Muscle layer of colon (tissue), 2 donors: ENCODE data around the gene RALGPS1.

Experiments used
- H3K27ac ChIP-seq: one replicate; pipeline ENCODE4 v1.7.0; 2013; ENCODE audit warnings: low read depth, mild to moderate bottlenecking, low read length, moderate library complexity
- H3K27me3 ChIP-seq, 2 donors: one replicate each; pipeline ENCODE4 v1.7.0; 2013; ENCODE audit warnings: low read length in 2 of 2, mild to moderate bottlenecking in 2 of 2; ENCODE audit not compliant: insufficient read depth in 2 of 2, control insufficient read depth in 1 of 2
- H3K36me3 ChIP-seq: one replicate; pipeline ENCODE4 v1.7.0; 2013; ENCODE audit warnings: mild to moderate bottlenecking, low read length; ENCODE audit not compliant: insufficient read depth
- H3K4me1 ChIP-seq: one replicate; pipeline ENCODE4 v1.7.0; 2013; ENCODE audit warnings: mild to moderate bottlenecking, low read length; ENCODE audit not compliant: insufficient read depth
- H3K4me3 ChIP-seq, 2 donors: one replicate each; pipeline ENCODE4 v1.7.0; 2013; ENCODE audit warnings: low read length in 2 of 2, low read depth in 1 of 2, mild to moderate bottlenecking in 1 of 2, moderate library complexity in 1 of 2
- H3K9ac ChIP-seq: one replicate; pipeline ENCODE4 v1.7.0; 2013; ENCODE audit warnings: low read length
- H3K9me3 ChIP-seq: one replicate; pipeline ENCODE4 v1.7.0; 2013; ENCODE audit warnings: mild to moderate bottlenecking, low read length
- donor health status: abdominal sarcoma.
- donor health status: Adenocarcinoma of cecum.

The RALGPS1 gene

DNA sequence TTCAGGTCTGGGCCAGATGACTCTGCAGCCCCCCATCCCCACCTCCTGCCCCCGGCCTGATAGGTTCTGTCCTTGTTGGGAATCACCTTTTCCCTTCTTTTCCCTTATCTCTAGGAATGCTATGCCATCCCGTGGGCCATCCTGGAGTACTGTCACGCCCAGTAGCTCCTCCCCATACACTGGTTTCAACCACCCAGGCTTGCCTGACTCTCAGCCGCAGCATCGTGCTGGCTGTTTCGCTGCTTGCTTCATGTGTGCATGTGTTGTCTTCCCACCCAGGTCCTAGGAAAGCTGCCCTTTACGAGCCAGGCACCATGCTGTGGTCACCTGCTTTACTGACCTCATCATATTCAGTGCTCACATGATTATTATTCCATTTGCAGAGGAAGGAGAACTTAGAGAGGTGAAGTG is 136.0 kb downstream of the RALGPS1 start:
- peaks cover 41% of the 10 kb centered on the region for H3K4me1 ChIP-seq
- no peak overlapping the region for H3K9ac ChIP-seq
- no peak overlapping the region for H3K27ac ChIP-seq
- H3K36me3 ChIP-seq: no peaks in the 10 kb centered on the region
- H3K9me3 ChIP-seq: no peaks in the 10 kb centered on the region
- H3K27me3 ChIP-seq: no peaks in the 10 kb centered on the region
- H3K4me3 ChIP-seq: no peak overlapping the region

DNA sequence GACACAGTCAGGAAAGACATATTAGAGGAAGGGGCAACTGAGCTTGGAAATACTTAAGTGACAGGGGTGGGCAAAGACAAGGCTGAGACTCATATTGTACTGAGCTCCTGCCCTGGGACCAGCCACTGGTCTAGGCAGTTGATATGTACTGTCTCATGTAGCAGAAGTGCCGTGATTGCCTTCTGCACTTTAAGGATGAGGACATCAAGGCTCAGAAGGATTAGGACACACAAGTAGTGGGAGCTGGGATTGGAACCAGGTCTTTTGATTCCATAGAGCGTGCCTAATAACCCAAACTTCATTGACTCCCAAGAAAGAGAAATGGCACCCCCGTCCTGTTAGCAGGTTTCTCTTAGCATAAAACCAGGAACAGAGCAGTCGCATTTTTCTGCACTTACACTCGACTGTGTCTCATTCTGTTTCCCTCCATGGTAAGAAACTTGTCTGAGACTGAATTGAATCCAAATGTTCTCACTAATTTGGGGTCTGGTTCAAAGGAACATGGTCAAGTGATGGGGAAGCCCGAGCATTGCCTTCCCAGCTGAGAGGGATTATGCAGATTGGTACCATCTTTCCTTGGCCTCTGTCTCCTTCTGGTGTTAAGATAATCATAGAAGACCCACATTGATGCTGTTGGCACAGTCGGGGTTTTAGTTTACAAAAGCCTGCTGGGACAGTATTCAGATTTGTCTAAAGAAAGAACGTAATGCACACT is 137.5 kb downstream of the RALGPS1 start:
- Histone ChIP-seq H3K9me3 (no peaks in the 10 kb centered on the region), H3K27ac (no peak overlapping the region), H3K27me3 (no peaks in the 10 kb centered on the region), H3K9ac (no peak overlapping the region), H3K4me1 (peaks cover 41% of the 10 kb centered on the region), H3K4me3 (no peak overlapping the region), H3K36me3 (no peaks in the 10 kb centered on the region)

DNA sequence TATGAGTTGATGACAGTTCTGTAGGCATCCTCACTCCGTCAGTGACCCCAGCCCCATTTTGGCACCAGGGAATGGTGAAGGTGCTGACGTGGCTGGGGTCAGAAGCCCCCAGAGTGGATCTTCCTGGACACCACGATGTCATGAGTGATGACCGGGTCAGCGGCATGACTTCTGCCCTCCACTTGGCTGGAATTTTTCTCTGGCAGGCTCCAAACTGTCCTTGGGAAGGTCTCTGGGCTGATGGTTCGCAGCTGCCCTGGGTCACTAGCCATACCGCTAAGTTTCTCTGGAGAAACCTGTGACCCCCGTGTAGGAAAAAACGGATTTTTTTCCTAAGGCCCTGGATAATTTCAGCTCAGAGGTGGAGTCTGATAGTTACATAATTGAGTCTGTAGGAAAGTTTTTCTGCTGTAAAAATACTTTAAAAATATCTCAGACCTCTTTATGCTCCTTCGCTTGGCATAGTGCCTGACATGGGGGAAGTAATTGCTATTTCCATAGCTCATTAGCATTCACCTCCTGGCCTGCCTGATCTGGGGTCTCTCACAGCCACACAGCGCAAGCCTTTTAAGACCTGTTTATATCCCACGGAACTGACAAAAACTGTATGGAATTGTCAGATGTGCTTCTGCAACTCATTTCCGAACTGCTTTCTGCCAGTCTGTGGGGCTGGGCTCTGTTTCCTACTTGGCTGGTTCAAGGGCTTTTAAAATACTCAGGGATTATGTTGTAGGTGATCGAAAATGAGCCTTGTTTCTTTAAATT is 138.7 kb downstream of the RALGPS1 start:
- Histone ChIP-seq H3K36me3 (no peaks in the 10 kb centered on the region), H3K27me3 (no peaks in the 10 kb centered on the region), H3K9ac (no peak overlapping the region), H3K9me3 (no peaks in the 10 kb centered on the region), H3K27ac (peak overlapping the region; percentile 70), H3K4me3 (no peak overlapping the region), H3K4me1 (peaks cover 41% of the 10 kb centered on the region)

DNA sequence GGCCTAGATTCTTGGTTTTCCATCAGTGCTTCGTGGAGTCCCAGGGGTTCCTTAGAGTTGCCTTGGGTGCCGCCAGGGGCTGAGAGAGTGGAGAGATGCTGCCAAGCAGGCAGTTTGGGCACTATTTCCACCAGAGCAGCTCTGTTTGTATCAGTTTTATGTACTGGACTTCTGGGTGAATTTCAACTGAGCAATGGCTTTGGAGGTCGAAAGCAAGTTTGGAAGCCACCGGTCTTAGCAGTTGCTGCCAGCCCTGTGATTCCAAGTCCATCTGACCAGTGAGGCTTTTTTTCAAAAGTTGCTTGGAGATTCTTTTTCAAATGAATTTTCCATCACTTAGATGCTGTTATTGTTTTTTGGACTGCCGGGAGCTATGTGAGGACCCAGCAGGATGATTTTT is 139.4 kb downstream of the RALGPS1 start:
- no peaks in the 10 kb centered on the region for H3K36me3 ChIP-seq
- peaks cover 37% of the 10 kb centered on the region for H3K4me1 ChIP-seq
- H3K27me3 ChIP-seq: no peaks in the 10 kb centered on the region
- no peak overlapping the region for H3K9ac ChIP-seq
- H3K27ac ChIP-seq: peak overlapping the region; percentile 70
- H3K9me3 ChIP-seq: no peaks in the 10 kb centered on the region
- no peak overlapping the region for H3K4me3 ChIP-seq

DNA sequence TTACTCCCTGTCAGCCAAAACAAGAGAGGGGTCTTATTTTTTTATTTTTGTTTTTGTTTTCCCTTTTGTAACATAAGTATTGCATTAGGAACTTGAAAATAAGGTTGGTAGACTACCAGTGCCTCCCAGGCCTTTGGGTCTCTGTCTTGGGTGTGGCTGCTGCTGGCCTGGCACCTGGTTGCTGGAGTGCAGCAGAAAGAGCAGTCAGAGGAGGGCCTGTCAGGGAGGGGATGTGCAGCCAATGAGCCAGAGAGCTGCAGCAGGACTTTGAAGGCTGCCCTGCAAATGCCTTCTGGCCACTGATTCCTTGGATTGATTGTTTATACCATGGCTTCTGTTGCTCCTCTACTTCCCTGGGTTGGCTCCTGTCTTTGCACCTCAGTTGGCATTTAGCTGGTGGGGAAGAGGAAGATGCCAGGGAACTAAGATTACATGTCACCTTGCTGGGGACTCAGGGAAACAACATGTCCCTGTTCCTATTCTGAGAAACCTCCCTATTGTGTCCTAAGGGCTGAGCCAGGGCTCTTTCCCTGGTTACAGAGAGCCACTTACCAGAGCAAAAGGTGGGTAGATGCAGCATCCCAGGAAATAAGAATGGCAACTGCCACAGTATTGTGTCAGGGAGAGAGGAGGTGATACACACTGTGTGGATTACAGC is 141.3 kb downstream of the RALGPS1 start:
- Histone ChIP-seq H3K4me3 (no peak overlapping the region), H3K27ac (no peak overlapping the region), H3K4me1 (peaks cover 43% of the 10 kb centered on the region), H3K9me3 (no peaks in the 10 kb centered on the region), H3K9ac (no peak overlapping the region), H3K36me3 (no peaks in the 10 kb centered on the region), H3K27me3 (no peaks in the 10 kb centered on the region)

DNA sequence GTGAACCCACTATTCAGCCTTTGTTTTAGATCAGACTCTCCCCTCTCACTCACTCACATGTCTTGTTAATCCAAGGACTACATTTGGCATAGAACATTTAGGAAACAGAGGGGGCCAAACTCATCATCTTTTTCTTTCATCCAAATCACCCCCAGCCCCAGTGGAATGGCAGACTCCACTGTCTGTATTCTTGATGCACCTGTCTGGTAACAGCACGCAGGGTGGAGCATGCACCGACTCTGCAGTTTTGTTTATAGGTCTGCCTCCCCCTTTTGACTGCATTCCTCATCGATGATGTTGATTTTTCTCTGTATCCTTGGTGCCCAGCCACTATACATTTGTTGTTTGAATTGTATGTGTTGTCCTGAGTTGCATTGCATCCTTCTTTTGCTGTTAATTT is 141.9 kb downstream of the RALGPS1 start:
- Histone ChIP-seq H3K9me3 (no peaks in the 10 kb centered on the region), H3K9ac (no peak overlapping the region), H3K4me1 (peaks cover 43% of the 10 kb centered on the region)

DNA sequence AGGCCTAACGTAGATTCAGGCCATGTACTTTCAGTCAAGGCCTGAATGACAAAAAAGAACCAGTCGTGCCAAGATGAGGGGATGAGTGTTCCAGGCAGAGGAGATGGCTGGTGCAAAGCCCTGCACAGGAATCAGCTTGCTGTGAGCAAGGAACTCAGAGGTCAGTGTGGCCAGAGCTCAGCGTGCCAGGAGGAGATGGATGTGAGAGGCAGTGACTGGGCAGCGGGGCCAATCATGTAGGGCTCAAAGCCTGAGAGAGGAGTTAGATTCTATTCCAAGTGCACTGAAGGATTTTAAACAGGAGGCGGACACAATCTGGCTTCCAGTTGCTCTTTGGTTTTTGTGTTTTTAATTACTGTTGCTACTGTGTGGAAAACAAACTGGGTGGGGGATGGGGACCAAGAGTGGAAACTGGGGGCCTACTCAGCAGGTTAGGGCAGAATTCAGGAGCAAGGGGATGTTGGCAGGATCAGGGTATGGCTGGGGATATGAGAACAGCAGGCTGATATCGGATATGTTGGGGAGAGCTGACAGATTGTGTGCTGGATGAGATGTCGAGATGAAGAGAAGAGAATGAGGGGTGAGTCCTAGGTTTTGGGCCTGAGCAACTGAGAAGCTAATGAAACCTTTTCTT is 143.5 kb downstream of the RALGPS1 start:
- Histone ChIP-seq H3K36me3 (no peaks in the 10 kb centered on the region), H3K9ac (no peak overlapping the region), H3K27ac (no peak overlapping the region), H3K9me3 (no peaks in the 10 kb centered on the region), H3K4me1 (peaks cover 34% of the 10 kb centered on the region), H3K27me3 (no peaks in the 10 kb centered on the region), H3K4me3 (no peak overlapping the region)

More for the DNA sequence above, 141.9 kb downstream of the RALGPS1 start:
- no peaks in the 10 kb centered on the region for H3K27me3 ChIP-seq
- H3K27ac ChIP-seq: no peak overlapping the region
- H3K4me3 ChIP-seq: no peak overlapping the region
- H3K36me3 ChIP-seq: no peaks in the 10 kb centered on the region

DNA sequence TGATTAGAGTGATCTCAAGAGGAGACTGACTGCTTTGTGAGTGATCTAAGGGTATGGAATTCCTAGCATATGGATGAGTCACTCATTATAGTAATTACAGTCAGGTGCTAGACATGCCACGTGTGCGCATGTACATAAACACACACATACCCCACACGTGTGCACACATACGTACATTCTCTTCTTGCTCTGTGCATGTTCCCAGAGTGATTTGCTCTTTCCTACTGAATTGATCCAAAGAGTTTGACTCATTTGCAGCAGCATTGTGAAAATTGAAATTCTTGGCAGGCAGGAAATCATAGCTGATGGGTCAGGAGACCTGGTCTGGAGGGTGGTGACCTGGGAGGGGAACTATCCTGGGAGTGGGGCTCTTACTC is 144.1 kb downstream of the RALGPS1 start:
- Histone ChIP-seq H3K27me3 (no peaks in the 10 kb centered on the region), H3K36me3 (no peaks in the 10 kb centered on the region), H3K9ac (no peak overlapping the region), H3K27ac (no peak overlapping the region), H3K9me3 (no peaks in the 10 kb centered on the region), H3K4me3 (no peak overlapping the region), H3K4me1 (peaks cover 29% of the 10 kb centered on the region)

DNA sequence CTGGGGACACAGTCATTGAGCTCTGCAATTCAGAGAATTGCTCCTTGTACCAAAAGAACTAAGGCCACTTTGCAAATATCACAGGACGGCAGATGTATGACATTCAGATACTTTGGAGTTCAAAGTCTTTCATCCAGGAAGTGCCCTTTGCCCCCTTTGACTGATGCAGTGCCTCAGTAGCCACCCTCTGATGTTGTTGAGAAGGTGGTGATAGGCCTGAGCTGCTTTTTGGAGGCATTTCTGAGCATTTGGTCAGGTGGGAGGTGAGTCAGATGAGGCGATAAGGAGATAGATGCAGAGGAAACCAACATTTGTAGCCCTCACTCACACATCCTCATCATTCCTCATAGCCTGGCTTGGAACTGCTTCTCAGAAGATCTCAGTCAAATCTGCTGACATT is 144.4 kb downstream of the RALGPS1 start:
- H3K4me3 ChIP-seq: no peak overlapping the region
- H3K27me3 ChIP-seq: no peaks in the 10 kb centered on the region
- no peaks in the 10 kb centered on the region for H3K36me3 ChIP-seq
- no peaks in the 10 kb centered on the region for H3K9me3 ChIP-seq
- H3K4me1 ChIP-seq: peaks cover 25% of the 10 kb centered on the region
- no peak overlapping the region for H3K9ac ChIP-seq
- H3K27ac ChIP-seq: no peak overlapping the region

DNA sequence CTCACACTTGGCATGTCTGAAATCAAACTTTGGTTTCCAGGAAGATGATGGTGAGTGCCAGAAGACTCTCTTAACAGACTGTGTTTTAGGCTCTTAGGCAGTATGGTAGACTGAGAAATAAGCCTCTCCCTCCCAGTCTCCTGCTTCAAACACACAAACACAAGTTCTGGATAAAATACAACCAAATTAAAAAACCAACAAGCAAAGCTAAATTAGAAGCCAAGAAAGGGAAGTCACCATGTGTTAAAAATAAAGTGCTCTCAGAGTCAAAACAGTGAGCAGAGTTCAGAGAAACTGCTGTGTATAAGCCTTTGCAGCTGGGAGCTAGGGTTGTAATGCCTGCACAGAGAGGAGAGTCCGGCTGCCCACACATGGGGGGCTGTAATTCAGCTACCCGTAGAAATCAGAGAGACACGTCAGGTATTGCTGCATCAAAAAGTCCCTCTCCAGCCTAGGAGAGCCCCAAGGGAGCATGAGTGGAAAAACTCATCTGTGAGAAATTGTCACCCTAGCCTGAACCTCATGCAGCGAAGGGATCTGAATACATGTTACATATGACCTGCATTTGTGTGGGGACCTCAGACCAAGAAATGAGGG is 145.3 kb downstream of the RALGPS1 start:
- Histone ChIP-seq H3K4me3 (no peak overlapping the region), H3K27ac (no peak overlapping the region), H3K9me3 (no peaks in the 10 kb centered on the region), H3K4me1 (peaks cover 17% of the 10 kb centered on the region), H3K9ac (no peak overlapping the region), H3K36me3 (no peaks in the 10 kb centered on the region), H3K27me3 (no peaks in the 10 kb centered on the region)

DNA sequence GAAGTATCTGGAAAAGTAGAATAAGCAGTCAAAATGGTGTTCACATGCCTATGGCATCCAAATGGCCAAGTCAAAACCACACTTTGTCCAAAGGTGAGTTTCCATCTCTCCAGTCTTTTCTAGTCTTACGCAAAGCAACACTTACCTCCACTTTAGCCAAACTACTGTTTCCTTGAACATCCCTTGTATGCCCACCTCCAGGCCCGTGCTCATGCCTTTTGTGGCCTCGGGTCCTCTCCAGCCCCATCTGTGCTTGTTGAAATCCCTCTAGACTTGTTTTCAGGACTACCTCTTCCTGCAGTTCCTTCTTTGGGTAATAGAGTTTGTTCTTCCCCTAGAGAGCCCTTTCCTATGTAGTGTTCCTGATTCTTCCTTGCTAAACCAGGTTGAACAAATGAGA is 146.8 kb downstream of the RALGPS1 start:
- Histone ChIP-seq H3K27ac (no peak overlapping the region), H3K9ac (no peak overlapping the region), H3K9me3 (no peaks in the 10 kb centered on the region), H3K4me1 (peaks cover 16% of the 10 kb centered on the region), H3K4me3 (no peak overlapping the region), H3K36me3 (no peaks in the 10 kb centered on the region), H3K27me3 (no peaks in the 10 kb centered on the region)
